OCI-LY3 (cell line): ENCODE data around the gene SLC5A11.

ENCODE experiments used
- EZH2phosphoT487 ChIP-seq: fragments of 200-600 bp; shearing (Covaris generic); IDR thresholded peaks from 2 replicates; pipeline ENCODE4 v1.6.1; 2018; ENCODE audit warnings: antibody characterized with exemption, mixed run types, low read depth
- TF ChIP-seq, protein P1 (sequence below): fragments of 200-600, 300-600 bp; sonication (generic); IDR thresholded peaks from 2 replicates; pipeline ENCODE4 v1.5.1; 2014; ENCODE audit warnings: antibody characterized with exemption, low read length, low read depth

DNA sequence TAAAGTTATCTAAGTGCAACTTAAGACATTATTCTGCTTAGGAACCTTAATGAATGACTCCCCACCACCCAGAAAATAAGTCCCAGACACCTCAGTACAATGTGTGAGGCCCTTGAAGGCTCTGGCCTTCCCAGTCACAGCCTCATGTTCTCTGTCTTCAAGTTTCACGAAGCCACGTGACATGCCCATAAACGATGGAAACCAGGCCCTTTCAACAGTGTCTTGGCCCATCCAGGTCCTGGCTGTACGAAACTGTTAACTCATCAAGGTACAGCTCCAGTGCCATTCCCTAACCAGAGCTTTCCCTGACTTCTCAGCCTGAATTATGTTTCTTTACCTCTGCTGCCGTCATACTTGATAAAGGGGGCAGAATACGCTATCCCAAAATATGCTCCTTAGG is 100.4 kb downstream of the SLC5A11 start:
- TF ChIP-seq, protein P1, sequence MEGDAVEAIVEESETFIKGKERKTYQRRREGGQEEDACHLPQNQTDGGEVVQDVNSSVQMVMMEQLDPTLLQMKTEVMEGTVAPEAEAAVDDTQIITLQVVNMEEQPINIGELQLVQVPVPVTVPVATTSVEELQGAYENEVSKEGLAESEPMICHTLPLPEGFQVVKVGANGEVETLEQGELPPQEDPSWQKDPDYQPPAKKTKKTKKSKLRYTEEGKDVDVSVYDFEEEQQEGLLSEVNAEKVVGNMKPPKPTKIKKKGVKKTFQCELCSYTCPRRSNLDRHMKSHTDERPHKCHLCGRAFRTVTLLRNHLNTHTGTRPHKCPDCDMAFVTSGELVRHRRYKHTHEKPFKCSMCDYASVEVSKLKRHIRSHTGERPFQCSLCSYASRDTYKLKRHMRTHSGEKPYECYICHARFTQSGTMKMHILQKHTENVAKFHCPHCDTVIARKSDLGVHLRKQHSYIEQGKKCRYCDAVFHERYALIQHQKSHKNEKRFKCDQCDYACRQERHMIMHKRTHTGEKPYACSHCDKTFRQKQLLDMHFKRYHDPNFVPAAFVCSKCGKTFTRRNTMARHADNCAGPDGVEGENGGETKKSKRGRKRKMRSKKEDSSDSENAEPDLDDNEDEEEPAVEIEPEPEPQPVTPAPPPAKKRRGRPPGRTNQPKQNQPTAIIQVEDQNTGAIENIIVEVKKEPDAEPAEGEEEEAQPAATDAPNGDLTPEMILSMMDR, result no peak
- no peak for TF ChIP-seq EZH2phosphoT487
